ENCODE results near the gene EXOG.
A peak's percentile ranks its signal among the peaks of the same experiment; 100 is the strongest.

EXOG gene

GRCh38 chr3:38475716-38476115 is 20.4 kb upstream of the EXOG start:
- no peak for TF ChIP-seq CTCF (IDR thresholded peaks at IDR 0.05; ENCODE audit: extremely low read depth, missing control alignments)
- DNase-seq (ENCODE audit: low spot score), result no peak

- TF ChIP-seq CTCF (IDR thresholded peaks at IDR 0.05; ENCODE audit: extremely low read depth, missing control alignments), result no peak
- no peak for DNase-seq (ENCODE audit: low spot score)
Observed at GRCh38 chr3:38476157-38476756, 19.9 kb upstream of the EXOG start.

GRCh38 chr3:38477057-38477820 is 18.9 kb upstream of the EXOG start:
- no peak for DNase-seq (ENCODE audit: low spot score)
- no peak for TF ChIP-seq CTCF (IDR thresholded peaks at IDR 0.05; ENCODE audit: extremely low read depth, missing control alignments)

GRCh38 chr3:38477839-38478450 is 18.2 kb upstream of the EXOG start:
- no peak for TF ChIP-seq CTCF (IDR thresholded peaks at IDR 0.05; ENCODE audit: extremely low read depth, missing control alignments)
- DNase-seq (ENCODE audit: low spot score), result no peak

- no peak for TF ChIP-seq CTCF (IDR thresholded peaks at IDR 0.05; ENCODE audit: extremely low read depth, missing control alignments)
Observed at GRCh38 chr3:38478901-38479300, 17.2 kb upstream of the EXOG start.

GRCh38 chr3:38479431-38480092 is 16.6 kb upstream of the EXOG start:
- peak; percentile 77 for DNase-seq (ENCODE audit: low spot score)
- TF ChIP-seq CTCF (IDR thresholded peaks at IDR 0.05; ENCODE audit: extremely low read depth, missing control alignments), result peak; percentile 79

More at GRCh38 chr3:38478901-38479300, 17.2 kb upstream of the EXOG start:
- DNase-seq (ENCODE audit: low spot score), result no peak

GRCh38 chr3:38480093-38480445 is 16.1 kb upstream of the EXOG start:
- no peak for TF ChIP-seq CTCF (IDR thresholded peaks at IDR 0.05; ENCODE audit: extremely low read depth, missing control alignments)
- no peak for DNase-seq (ENCODE audit: low spot score)

Measured in GM20000 (cell line).